GM10847 (cell line): ENCODE measurements around the gene ZNF384.

Source experiments
- POLR2A ChIP-seq: IDR thresholded peaks from 2 replicates; pipeline ENCODE4 v1.6.1; 2011; ENCODE audit not compliant: insufficient read length; ENCODE audit errors: extremely low read depth

The ZNF384 gene

DNA sequence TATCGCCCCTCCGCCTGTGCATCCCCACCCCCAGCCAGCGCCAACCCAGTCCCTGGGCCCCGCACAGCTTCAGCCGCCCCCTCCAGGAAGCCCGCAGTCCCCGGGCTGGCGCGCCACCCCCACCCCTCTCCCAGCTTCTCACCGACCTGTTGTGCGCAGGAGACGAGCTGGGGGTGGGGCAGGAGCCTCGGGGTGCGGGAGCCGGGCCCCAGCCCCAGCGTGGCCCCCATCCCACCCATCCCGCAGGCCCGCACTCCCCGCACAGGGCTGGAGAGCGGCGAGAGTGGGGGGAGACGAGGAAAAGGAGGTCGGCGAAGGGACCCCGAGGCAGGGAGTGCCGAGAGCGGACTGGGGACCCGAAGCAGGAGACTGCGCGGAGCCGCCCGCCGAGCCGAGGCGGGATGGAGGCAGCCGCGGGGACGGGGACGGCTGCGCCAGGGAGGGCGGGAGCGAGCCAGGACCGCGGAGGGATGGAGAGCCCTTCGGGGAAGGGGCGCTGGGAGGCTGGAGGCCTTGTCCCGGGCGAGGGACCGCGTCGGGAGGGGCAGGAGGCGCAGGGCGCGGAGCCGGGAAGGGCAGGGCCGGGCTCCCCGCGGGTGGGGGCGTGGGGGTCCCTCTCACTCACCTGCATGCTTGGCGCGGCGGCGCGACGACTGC, 10.9 kb upstream of the ZNF384 start:
- TF ChIP-seq POLR2A = no peak

DNA sequence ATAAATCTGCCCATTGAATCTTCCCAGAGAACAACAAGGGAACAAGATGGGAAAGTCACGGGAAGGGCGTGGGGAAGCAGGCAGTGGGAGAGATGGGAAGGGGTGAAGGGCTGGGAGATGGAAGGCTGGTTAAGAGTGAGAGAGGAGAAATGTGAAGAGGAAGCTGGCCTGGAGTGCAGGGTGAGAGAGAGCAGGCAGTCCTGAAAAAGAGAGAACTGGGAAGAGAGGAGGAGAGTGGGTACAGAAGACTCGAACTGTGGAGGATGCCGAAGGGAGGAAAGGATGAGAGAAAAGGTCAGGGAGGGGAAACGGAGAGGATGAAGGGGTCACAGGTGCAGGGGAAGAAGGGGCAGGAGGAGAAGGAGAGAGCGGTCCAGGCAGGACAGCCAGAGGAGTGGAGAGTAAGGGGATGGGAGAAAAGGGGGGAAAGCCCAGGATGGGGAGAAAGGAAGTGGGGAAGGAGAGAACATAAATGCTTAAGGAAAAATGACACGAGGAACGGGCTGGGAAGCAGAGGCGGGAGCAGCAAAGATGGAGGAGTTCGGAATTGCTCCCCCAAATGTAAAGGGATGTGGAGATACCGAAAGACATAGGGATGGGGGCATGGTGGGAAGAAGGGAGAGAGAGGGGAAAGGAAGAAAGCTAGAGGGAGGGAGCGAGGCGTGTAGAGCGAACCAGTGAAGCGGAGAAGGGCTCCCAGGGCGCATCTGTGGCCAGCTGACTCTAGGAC, 10.2 kb upstream of the ZNF384 start:
- no peak for TF ChIP-seq POLR2A

DNA sequence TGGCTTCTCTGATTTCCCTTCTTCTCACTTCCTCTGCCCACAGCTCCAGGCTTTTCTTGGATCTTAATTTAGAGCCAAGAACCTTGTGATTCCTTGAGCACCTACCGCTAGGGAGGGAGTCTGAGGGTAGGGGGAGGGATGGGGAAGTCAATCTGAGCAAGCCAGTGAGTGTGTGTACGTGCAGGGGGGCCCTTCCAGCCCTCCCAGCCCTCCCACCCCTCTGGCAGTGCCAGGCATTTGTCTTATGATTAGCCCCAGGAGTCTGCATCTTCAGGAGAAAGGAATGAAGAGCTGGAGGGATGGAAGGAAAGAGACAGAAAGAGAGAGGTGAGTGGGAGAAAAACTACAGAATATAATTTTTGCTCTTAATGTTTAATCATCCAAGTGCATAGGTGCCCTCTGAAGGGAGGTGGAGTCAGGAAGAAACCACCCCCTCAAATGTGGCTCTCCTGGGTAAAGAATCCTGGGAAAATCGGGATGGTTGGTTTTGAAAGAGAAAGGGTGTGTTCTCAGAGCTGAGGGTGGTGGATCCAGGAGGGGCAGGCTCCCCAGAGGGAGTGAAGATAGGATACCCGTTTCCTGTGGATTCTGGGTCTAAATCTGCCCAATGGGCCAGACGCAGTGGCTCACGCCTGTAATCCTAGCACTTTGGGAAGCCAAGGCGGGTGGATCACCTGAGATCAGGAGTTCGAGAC, 9.3 kb upstream of the ZNF384 start:
- no peak for TF ChIP-seq POLR2A

DNA sequence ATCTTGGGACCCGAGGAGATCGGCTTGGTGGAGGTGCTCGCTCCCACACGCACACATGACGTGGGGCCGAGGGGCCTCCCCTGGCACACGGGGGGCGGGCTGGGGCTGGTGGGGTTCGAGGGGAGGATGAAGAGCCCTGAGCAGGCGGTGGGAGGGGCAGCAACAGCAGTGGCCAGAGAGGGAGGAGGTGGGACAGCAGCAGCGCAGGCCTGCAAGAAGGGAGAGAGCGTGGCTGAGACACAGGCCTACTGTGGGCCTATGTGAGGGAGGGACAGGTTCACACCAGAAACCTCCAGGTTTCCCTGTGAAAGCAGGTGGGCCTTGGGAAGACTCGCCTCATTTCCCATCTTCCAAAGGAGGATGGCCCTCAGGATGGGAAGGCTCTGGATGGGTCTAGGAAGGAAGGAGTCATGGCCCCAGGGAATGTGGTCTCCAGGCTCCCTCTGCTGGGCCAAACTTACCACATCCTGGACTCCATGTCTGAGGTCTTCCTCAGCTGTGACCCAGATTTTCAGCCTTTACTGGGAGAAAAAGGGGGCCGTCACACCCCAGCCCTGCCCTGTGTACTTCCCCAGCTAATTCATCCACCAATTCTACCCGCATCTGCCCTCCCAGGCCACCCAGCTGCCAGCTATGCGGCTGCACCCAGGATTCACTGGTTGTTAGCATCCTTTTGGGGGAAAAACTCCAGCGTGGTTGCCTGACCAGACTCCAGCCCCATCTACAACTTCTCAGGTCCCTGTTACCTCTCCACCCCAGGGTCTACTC, 8.6 kb upstream of the ZNF384 start:
- TF ChIP-seq POLR2A = no peak

DNA sequence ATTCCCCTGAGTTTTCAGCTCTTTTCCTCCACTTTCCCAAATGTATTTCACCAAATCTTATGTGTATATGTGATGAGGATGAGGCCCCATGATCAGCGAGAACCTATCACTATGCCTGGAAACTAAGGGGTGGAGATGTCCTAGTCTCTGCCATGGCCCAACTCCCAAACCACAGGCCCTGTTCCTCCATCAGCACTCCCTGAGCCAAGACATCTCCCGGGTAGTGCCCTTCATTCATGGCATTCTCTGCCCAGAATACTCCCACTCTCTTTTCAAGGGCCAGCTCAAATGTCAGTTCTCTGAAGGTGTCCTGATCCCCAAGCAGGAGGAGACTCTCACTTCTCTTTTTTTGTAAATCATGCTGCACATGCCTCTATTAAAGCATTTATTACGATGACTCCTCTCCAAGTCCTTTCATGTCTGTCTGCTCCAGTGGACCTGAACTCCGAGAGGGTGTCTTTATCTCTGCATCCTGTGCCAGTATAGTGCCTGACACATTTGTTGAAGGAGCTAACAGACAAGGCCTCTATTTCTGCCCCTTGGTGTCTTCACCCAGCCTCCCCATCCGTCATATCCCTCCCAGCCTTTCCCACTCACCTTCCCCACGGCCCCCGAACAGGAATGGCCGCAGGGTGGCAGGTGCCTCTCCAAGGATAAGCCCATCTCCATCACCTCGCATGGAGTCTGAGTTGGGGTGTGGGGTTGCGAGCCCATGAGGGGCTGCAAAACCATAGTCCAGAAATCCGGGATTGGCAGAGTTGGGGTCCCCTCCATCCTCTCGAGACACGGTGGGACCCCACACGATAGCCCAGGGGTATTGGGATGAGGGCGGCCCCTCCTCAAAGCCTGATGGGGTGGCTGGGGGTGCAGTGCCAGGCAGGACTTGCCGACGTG, 7.8 kb upstream of the ZNF384 start:
- no peak for TF ChIP-seq POLR2A

DNA sequence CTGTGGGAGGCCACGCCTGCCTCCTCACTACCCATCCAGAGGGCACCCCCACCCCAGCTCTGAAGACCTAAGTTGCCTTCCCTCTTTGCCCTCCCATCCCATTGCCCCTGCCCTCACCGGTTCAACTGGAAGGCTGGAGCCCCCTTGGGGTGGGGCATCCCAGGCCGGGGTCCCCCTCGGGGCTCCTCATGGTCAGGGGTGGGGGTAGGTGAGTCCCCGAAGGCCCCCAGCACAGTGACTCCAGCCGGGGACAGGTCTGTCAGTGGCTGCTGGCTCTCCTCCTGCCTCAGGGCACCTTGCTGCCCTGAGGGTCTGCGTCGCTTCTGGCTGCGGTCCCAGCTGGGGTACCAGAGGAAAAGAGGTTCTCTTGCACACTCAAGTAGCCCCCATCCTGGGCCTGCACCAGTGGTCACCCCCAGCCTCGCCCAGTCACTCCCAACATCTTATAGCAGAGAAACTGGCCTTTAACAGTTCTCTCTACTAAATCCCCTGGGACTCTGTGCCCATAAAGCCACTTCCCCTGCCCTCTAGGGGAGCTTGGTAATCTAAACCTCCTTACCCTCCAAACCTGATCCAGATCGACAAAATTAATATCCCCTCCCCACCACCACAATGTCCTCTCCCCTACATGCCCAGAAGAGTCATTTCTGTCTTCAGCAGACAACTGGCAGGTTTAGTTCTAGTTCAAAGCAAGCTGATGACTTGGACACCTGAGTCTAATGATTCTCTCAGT, 6.3 kb upstream of the ZNF384 start:
- TF ChIP-seq POLR2A = no peak

DNA sequence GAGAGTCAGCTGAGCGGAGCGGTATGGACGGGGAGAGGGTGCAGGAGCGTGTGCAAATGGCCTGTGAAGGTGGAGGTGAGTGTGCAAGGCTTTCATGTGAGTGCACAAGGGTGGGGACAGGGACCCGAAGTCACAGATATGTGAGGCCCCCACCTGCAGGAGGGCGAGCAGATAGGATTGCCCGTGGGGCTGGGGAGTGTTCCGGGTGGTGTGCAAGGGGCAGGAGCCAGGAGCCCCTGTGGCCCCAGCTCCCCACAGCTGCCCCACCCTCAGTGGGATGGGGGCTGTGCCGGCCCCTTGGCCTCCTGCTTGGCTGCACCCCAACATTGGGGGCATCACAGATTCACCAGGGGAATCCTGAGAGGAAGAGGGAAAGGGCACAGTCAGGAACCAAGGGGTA, 5.5 kb upstream of the ZNF384 start:
- TF ChIP-seq POLR2A = no peak

DNA sequence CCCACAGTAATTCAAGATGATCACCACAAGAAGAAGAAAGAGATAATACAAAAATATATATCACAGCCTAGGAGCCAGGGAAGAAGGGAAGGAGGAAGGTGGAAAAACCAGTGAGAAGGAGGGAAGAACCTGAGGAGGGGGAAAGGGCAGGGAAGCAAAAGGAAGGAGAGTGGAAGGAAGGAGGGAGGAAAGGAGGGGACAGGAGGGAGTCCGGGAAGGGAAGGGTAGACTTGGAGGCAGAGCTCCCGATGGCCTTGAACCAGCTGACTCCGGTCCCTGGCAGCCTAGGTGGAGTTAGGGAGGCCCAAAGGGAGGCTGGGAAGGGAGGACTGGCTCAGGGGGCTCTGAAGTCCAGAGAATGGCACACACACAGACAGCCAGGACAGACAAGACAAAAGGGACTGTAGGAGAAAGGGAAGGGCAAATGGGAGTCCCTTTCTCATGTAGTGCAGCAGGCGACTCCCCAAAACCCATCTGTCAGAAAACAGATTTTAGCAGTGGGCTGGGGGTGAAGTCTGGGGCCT, 4.7 kb upstream of the ZNF384 start:
- TF ChIP-seq POLR2A = no peak

DNA sequence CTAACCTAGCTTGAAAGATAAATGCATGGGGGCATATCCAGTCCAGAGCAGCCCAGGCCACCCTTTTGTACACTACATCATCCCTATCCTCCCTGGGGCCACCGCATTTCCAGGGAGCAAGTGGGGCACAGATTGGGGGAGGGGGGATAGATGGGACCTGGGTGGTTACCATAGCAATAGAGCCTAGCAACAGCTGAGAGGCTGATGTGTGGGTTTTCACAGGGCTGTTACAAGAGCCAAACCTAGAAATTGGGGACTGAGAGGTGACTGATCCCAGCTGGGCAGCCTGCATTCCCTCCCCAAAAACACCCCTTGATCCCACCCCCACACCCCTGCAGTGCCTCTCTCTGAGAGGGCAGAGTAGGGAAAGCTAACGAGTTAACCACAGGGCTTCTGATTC, 3.7 kb upstream of the ZNF384 start:
- TF ChIP-seq POLR2A = no peak

DNA sequence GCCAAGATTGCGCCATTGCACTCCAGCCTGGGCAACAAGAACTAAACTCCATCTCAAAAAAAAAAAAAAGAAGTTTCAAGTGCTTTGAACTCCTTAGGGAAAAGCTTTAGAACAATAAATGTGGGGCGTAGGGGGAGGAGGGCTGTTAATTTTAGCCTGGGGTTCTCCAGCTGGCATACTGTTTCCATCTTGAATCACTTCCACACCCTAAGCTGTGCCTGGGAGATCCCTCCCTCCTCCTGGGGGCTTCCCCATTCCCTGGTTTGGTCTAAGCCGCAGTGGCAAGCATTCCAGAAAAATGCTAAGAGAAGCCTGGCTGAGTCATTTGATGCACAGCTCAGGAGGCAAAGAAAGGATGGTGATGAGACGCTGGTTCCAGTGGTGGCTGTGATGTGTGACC, 2.3 kb upstream of the ZNF384 start:
- no peak for TF ChIP-seq POLR2A

DNA sequence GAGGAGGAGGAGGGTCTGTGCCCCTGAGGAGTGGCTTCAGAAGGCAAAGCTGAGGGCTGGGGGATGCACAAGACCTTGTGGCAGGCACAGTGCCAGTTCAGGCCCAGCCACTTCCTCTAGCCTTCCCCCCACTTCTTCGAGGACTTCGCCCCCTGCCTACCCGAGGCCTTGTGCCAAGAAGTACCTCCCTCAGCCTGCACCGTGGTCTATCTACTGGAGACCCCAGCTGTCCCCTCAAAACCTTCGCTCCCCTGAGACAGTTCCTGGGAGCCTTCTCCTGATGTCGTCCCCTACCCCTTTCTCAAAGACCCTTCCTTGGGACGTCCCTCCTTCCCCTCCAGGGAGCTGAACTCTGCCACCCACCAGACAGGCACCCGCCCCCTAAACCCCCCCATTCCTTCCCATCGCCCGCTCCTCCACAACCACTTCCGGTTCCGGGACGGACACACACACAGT, 604 bp downstream of the ZNF384 start:
- no peak for TF ChIP-seq POLR2A

DNA sequence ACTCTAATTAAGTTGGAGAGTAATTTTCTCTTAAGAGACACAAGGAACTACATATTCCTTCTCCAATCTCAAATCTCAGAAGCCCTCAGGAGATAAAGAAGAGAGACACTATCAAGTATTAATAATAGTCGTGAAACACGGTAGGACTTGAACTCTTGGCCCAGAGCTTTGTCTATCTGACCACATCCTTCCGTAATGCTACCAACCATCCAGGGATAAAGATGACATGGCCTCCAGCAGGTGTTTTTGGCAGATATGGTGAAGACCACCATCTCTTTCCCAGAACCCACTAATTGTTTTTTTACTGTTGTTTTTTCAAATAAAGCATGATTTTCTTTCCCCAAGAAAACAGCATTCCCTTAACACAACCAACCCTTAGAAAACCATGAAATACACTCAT, 3.4 kb downstream of the ZNF384 start:
- no peak for TF ChIP-seq POLR2A

DNA sequence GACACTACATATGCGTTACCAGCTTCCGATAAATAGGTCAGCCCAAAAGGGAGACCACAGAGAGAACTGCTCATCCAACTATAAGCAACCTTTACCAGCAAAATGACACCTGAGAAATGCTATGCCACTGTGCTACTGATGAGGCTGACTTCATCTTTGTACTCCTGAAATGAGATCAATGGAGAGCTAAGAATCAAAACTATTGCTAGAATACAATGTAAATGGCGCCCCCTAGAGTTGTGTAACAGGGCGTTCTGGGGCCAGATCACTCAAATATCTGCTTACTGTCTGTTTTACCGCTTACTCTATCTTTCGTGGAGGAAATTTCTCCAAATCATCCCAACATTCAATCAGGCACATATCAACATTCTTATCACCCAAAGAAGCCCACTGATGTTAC, 4.6 kb downstream of the ZNF384 start:
- TF ChIP-seq POLR2A = no peak

DNA sequence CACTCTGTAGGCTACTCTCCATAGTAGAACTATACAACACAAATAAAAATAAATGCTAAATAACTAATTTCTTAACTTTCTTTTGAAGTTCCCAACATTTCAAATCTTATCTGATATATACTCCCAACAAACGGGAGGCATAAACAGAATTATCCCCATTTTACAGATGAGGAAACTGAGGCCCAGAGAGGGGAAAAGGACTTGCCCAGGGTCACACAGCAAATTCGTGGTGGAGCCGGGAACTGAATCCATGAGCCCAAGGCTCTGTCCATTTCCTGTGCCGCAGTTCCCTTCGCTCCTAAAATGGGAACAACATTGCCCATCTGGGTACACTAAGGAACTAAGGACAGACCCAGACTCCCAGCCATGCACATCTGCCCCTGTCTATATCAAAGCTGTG, 12.2 kb downstream of the ZNF384 start:
- no peak for TF ChIP-seq POLR2A
